ENCODE results near the gene TCN1. TPM values are rescaled to one million over a fixed set of nuclear protein-coding genes. Genes with fewer than 3 reads are reported as not detected.
"Not testable (repeated sequence)": the region's sequence is repeated elsewhere in the genome, so short reads cannot be mapped to it uniquely, and the experiment has no call there.

The TCN1 gene
- total and polyA plus RNA-seq, 2 donors: 0.13 TPM; not detected in 1

DNA sequence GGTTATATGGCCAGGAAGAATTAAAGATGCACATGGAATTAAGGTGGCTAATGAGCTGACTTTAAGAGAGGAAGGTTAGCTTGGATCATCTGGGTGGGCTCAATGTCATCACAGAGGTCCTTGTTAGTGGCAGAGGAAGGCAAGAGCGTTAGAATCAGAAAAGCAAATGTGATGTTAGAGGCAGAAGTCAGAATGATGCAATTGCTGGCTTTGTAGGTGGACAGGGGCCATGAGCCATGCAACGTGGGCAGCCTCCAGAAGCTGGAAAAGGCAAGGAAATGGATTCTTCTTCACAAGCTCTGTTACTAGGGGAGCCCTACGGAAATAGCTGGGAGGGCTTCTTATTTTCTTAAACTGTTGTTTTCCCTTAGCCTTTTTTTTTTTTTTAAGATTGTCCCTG is 18.7 kb downstream of the TCN1 start:
- Histone ChIP-seq H3K4me3 (ENCODE audit: low read depth, low read length) (no peak overlapping the region), H3K4me1 (ENCODE audit: insufficient read depth) (no peaks in the 10 kb centered on the region), H3K36me3 (ENCODE audit: insufficient read depth) (no peaks in the 10 kb centered on the region), H3K27ac (ENCODE audit: low read depth) (no peak overlapping the region)
- 85% methylated on average over 3 of the region's 3 CpGs for WGBS
- DNase-seq (ENCODE audit: extremely low spot score): no peak

DNA sequence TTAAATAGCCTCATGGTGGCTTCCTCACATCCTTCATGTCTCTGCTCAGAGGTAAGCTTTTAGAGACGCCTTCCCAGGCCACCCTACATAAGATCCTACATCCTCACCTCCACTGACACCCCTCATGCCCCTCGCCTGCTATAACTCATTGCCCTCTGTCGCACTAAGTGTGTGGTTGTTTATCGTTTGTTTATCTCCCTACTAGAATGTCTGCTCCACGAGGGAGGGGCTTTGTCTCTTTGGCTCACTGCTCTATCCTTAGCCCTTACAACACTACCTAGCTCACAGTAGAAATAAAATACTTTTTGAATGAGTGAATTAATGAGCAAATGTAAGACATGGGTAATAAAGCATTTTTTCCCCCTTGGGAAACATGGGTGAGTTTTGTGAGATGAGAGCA is 19.7 kb downstream of the TCN1 start:
- WGBS: 55% methylated on average over 5 of the region's 5 CpGs
- H3K27ac ChIP-seq (ENCODE audit: low read depth): no peak overlapping the region
- no peak for DNase-seq (ENCODE audit: extremely low spot score)
- no peaks in the 10 kb centered on the region for H3K4me1 ChIP-seq (ENCODE audit: insufficient read depth)
- no peaks in the 10 kb centered on the region for H3K36me3 ChIP-seq (ENCODE audit: insufficient read depth)
- H3K4me3 ChIP-seq (ENCODE audit: low read depth, low read length): no peak overlapping the region

DNA sequence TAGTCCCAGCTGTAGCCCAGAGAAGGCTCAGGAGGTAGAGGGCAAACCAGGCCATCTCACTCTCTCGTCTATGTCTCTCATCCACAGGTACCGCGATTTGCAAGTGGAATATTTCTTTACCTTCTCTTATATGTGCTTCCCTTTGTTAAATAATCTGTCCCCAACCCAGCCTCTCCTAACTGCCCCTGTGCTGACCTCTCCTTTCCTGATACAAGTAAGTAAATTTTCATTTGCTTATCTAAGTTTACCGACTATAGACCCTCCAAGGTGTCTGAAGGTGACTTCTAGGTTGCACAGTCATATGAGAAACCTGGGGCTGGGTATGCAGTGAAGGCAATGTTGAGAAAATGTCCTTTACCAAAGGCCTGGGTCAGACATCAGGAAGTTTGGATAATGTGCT is 20.9 kb downstream of the TCN1 start, which contains the start of gene CBLIF:
CBLIF (minus strand) TSS at position 101 of the 400 bp plus-strand sequence; CDS start at position 55, 46 bp downstream.
- no peaks in the 10 kb centered on the region for H3K4me1 ChIP-seq (ENCODE audit: insufficient read depth)
- 84% methylated on average over 4 of the region's 4 CpGs for WGBS
- no peak within 1 kb of the TSS for H3K27ac ChIP-seq (ENCODE audit: low read depth)
- H3K4me3 ChIP-seq (ENCODE audit: low read depth, low read length): no peak within 1 kb of the TSS
- H3K36me3 ChIP-seq (ENCODE audit: insufficient read depth): no peaks in the 10 kb centered on the region
- DNase-seq (ENCODE audit: extremely low spot score): no peak

DNA sequence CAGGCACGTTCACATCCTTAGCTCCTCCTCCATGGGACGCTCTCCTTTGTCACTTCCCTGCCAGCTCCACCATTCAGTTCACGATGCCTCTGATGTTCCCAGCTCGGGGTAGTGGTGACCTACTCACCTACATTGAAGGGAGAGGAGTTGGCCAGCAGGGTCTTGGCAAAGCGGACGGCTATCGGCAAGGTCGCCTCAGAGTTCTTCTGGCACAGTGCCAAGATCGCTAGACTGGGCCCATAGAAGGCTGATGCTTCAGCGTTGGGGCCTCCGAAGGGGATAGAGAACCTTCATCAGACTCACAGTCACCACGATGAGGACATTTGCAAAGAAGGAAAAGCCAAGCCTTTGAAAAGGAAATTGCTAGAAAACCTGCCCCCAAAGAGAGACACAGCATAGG is 24.0 kb downstream of the TCN1 start:
- DNase-seq (ENCODE audit: extremely low spot score): no peak
- 75% methylated on average over 12 of the region's 12 CpGs for WGBS
- Histone ChIP-seq H3K4me3 (ENCODE audit: low read depth, low read length) (no peak overlapping the region), H3K27ac (ENCODE audit: low read depth) (no peak overlapping the region), H3K36me3 (ENCODE audit: insufficient read depth) (no peaks in the 10 kb centered on the region), H3K4me1 (ENCODE audit: insufficient read depth) (no peaks in the 10 kb centered on the region)

DNA sequence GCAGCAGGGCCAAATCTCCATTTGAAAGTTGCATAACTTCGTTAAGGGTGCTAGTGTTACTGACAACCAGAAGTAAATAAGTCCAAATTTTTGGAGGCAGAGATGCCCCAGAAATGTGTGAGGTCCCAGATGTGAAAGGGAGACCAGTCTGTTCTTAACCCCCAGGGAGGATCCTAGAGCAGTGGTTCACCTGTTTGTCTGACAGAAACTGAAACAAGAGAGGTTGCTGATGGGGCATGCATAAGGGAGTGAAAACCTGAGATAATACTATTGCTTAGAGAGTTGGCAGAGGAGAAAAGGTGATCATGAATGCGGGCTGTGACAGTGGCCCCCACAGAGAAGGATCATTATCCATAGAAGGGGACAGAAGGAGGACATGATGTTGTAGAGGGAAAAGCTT is 24.8 kb downstream of the TCN1 start:
- DNase-seq (ENCODE audit: extremely low spot score): no peak
- Histone ChIP-seq H3K4me1 (ENCODE audit: insufficient read depth) (no peaks in the 10 kb centered on the region), H3K36me3 (ENCODE audit: insufficient read depth) (no peaks in the 10 kb centered on the region), H3K4me3 (ENCODE audit: low read depth, low read length) (no peak overlapping the region), H3K27ac (ENCODE audit: low read depth) (no peak overlapping the region)
- 90% methylated on average over 2 of the region's 2 CpGs for WGBS

DNA sequence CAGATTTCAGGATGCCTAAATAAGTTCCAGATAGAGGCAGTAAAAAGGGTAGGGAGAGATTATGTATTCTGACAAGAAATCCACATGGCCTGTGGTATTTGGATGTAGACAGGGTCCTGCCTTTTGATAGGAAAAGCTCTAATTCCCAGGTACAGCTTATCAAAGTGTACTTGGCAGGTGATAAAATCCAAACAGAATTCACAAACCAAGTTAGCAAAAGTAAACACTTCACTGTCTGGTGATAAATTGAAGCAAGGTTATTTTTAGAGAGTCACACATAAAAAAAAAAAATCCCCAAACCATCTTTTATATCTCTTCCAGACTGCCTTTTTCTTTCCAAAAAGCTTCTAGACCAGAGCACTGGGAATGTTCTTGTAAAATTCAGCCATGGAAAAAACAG is 26.7 kb downstream of the TCN1 start:
- H3K4me1 ChIP-seq (ENCODE audit: insufficient read depth): no peaks in the 10 kb centered on the region
- no peak overlapping the region for H3K27ac ChIP-seq (ENCODE audit: low read depth)
- DNase-seq (ENCODE audit: extremely low spot score): no peak
- H3K36me3 ChIP-seq (ENCODE audit: insufficient read depth): no peaks in the 10 kb centered on the region
- H3K4me3 ChIP-seq (ENCODE audit: low read depth, low read length): no peak overlapping the region

DNA sequence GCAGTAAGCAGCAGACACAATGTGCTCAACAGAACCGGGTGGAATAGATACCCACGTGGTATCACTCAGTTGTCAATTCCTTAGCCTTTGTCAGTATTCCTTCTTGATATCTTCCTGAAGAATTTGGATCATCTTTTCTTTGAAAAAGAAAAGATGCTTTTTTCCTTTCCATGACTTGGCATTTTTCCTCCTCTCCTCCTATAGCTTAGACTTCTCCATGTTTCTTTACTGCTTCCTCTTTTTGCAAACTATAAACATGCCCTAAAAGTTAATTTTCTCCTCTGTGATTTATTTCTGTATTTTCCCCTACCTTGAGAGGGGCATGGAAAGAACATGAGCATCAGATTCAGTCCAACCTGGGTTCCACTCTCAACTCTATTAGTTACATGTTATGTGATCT is 32.7 kb downstream of the TCN1 start:
- H3K4me3 ChIP-seq (ENCODE audit: low read depth, low read length): no peak overlapping the region
- no peak overlapping the region for H3K27ac ChIP-seq (ENCODE audit: low read depth)
- WGBS: 85% methylated on average over 2 of the region's 2 CpGs
- H3K4me1 ChIP-seq (ENCODE audit: insufficient read depth): no peaks in the 10 kb centered on the region
- no peak for DNase-seq (ENCODE audit: extremely low spot score)
- H3K36me3 ChIP-seq (ENCODE audit: insufficient read depth): no peaks in the 10 kb centered on the region

DNA sequence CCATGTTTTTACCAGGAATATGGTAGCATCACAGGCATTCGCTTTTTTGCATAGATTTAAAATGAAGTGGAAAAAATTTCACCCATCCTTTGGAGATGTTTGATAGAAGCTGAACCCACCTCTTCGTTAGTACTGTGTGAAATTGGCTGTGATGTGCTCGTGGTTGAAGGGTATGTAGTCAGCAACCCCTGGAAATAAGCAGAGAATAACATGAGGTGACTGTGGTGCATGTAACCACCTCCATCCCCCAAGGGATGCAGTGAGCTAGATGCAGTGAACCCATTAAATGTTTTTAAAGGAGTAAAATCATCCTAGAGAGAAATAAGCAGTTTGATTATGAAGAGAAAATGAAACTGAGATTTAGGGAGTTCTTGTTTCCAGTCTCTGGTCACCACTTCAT is 36.9 kb downstream of the TCN1 start:
- DNase-seq (ENCODE audit: extremely low spot score): no peak
- no peak overlapping the region for H3K4me3 ChIP-seq (ENCODE audit: low read depth, low read length)
- no peaks in the 10 kb centered on the region for H3K36me3 ChIP-seq (ENCODE audit: insufficient read depth)
- H3K27ac ChIP-seq (ENCODE audit: low read depth): no peak overlapping the region
- WGBS: 74% methylated on average over 3 of the region's 3 CpGs
- no peaks in the 10 kb centered on the region for H3K4me1 ChIP-seq (ENCODE audit: insufficient read depth)

DNA sequence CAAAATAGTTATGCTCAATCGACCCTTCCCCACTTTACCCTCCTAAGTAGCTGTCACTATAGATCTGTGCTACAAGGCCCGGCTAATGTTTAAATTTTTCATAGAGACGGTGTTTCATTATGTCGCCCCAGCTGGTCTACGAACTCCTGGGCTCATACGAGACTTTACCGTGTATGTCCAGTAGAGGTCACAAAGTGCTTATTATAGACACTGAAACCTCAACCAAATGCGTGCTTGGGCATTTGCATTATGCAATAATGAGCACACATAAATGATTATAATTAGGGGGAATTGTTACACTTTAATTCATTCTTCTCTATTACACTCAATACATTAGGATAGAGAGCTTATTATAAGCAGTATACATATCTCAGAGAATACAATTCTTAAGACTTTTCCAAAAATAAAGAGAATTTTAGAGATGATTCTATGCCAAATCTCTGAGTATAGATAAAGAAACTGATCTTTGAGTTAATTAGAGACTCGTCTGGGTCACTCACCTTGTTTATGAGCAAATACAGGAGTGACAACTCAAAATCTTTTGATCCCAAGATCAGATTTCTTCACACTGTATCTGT is 43.2 kb downstream of the TCN1 start:
- H3K36me3 ChIP-seq (ENCODE audit: insufficient read depth): no peaks in the 10 kb centered on the region
- H3K4me1 ChIP-seq (ENCODE audit: insufficient read depth): no peaks in the 10 kb centered on the region
- no peak overlapping the region for H3K4me3 ChIP-seq (ENCODE audit: low read depth, low read length)
- no peak for DNase-seq (ENCODE audit: extremely low spot score)
- WGBS: 5% methylated on average over 9 of the region's 9 CpGs
- no peak overlapping the region for H3K27ac ChIP-seq (ENCODE audit: low read depth)

DNA sequence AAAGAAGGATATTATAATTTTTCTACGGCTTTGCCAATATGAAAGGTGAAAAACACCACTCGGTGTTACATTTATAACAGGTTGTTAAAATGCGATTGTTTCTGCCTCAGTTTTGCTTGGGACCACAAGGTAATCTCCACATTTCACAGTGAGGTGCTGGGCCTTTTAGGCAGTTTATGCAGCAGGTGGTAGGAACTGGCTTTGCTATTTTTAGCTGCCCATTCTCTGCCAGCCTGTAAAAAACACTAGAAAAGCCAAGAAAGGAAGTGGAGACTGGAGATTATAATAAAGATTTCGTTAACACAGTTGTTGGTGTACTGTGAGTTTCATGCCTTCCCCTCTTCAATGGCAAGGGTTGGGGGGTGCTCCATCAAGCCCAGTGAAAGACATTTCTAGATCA is 47.7 kb downstream of the TCN1 start:
- no peaks in the 10 kb centered on the region for H3K4me1 ChIP-seq (ENCODE audit: insufficient read depth)
- WGBS: 60% methylated on average over 4 of the region's 4 CpGs
- no peak overlapping the region for H3K27ac ChIP-seq (ENCODE audit: low read depth)
- no peak overlapping the region for H3K4me3 ChIP-seq (ENCODE audit: low read depth, low read length)
- H3K36me3 ChIP-seq (ENCODE audit: insufficient read depth): no peaks in the 10 kb centered on the region
- DNase-seq (ENCODE audit: extremely low spot score): no peak

DNA sequence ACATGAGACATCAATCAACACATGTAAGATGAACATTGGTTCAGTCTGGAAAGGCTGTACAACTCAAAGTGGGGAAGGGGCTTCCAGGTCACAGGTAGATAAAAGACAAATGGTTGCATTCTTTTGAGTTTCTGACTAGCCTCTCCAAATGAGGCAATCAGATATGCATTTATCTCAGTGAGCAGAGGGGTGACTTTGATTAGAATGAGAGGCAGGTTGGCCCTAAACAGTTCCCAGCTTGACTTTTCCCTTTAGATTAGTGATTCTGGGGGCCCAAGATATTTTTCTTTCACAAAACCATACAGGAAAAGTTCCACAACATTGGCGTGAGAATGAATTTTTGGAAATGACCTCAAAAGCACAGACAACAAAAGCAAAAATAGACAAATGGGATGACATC is 49.9 kb downstream of the TCN1 start:
- not testable (repeated sequence) for DNase-seq (ENCODE audit: extremely low spot score); H3K4me1 ChIP-seq (ENCODE audit: insufficient read depth); H3K36me3 ChIP-seq (ENCODE audit: insufficient read depth); H3K27ac ChIP-seq (ENCODE audit: low read depth); H3K4me3 ChIP-seq (ENCODE audit: low read depth, low read length)
- 79% methylated on average over 1 of the region's 1 CpG for WGBS

DNA sequence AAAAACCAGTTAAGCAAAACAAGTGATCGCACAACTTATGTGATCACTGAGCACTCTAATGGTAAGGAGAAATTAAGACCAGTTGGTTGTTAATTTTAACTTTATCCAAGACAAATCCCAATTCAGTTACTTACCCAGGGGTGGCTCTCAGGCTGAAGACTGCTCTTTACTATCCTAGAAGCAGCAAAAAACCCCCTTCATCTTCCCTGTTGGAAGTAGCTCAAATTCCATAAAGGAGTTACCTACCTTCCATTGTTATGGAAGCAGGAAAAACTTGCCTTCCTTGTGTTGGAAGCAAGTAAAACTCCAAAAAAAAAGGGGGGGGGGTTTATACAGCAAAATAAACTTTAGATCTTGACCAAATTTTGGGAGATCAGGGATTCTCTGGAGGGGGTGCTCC is 50.5 kb downstream of the TCN1 start:
- H3K4me3 ChIP-seq (ENCODE audit: low read depth, low read length): no peak overlapping the region
- DNase-seq (ENCODE audit: extremely low spot score): no peak
- 75% methylated on average over 1 of the region's 1 CpG for WGBS
- no peaks in the 10 kb centered on the region for H3K36me3 ChIP-seq (ENCODE audit: insufficient read depth)
- H3K4me1 ChIP-seq (ENCODE audit: insufficient read depth): no peaks in the 10 kb centered on the region
- H3K27ac ChIP-seq (ENCODE audit: low read depth): no peak overlapping the region

DNA sequence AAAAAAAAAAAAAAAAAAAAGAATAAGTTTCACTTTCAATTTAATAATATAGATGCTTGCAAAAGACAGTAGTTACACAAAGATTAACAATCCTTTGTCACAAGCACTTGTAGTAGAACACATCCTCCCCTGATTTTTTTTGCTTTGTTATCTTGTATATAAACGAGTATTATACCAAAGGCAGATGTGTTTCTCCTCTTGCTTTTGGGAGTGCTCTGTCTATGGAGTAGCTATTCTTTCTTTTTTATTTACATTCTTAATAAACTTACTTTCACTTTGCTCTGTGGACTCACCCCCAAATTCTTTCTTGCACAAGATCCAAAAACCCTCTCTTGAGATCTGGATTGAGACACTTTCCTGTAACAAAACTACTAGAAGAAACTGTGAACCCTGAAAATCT is 52.3 kb downstream of the TCN1 start:
- no peak for DNase-seq (ENCODE audit: extremely low spot score)
- no peaks in the 10 kb centered on the region for H3K4me1 ChIP-seq (ENCODE audit: insufficient read depth)
- no peaks in the 10 kb centered on the region for H3K36me3 ChIP-seq (ENCODE audit: insufficient read depth)
- no peak overlapping the region for H3K27ac ChIP-seq (ENCODE audit: low read depth)
- 55% methylated on average over 1 of the region's 1 CpG for WGBS
- H3K4me3 ChIP-seq (ENCODE audit: low read depth, low read length): no peak overlapping the region

DNA sequence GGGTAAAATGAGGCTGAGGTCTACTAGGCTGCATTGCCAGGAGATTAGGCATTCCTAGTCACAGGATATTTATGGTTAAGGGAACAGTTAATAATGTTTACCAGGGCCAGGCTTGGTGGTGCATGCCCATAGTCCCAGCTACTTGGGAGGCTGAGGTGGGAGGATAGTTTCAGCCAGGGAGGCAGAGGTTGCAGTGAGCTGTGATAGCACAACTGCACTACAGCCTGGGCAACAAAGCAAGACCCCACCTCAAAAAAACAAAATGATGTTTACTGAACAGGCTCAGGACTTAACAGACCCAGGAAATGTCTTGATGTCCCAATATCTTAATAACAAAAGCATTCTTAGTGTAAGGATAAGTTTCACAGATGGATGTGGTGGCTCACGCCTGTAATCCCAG is 52.9 kb downstream of the TCN1 start:
- H3K36me3 ChIP-seq (ENCODE audit: insufficient read depth): no peaks in the 10 kb centered on the region
- no peaks in the 10 kb centered on the region for H3K4me1 ChIP-seq (ENCODE audit: insufficient read depth)
- H3K4me3 ChIP-seq (ENCODE audit: low read depth, low read length): no peak overlapping the region
- no peak overlapping the region for H3K27ac ChIP-seq (ENCODE audit: low read depth)
- WGBS: 87% methylated on average over 1 of the region's 1 CpG
- no peak for DNase-seq (ENCODE audit: extremely low spot score)

DNA sequence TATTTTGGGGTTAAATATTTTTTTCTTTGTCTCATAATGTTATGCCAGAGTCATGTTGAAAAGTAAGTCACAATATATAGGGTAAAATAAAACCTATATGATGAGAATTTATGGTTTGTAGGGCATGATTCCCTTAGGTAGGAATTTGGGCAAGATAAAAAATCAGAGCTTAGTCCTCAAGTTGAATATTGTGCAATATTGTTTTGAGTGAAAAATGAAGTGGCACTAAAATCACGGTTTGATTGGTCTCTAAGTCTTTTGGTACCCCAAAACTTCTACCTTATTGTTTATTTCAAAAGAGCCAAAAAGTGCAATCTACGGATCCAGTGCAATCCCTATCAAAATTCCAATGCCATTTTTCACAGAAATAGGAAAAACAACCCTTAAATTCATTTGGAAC is 54.1 kb downstream of the TCN1 start:
- no peak overlapping the region for H3K27ac ChIP-seq (ENCODE audit: low read depth)
- 90% methylated on average over 2 of the region's 2 CpGs for WGBS
- H3K4me3 ChIP-seq (ENCODE audit: low read depth, low read length): no peak overlapping the region
- DNase-seq (ENCODE audit: extremely low spot score): no peak
- no peaks in the 10 kb centered on the region for H3K36me3 ChIP-seq (ENCODE audit: insufficient read depth)
- no peaks in the 10 kb centered on the region for H3K4me1 ChIP-seq (ENCODE audit: insufficient read depth)

All from urinary bladder (tissue), 4 donors.